NAMALWA (cell line): ENCODE data around the gene SWI5.

ENCODE experiments used
- DNase-seq: peaks from one replicate; pipeline ENCODE4 v3.0.0-alpha.2; 2015; ENCODE audit warnings: low spot score

The SWI5 gene

GRCh38 chr9:128252317-128253139 lies 23.5 kb upstream of the SWI5 start:
- DNase-seq = no peak

GRCh38 chr9:128253140-128253990 lies 22.7 kb upstream of the SWI5 start:
- peak; percentile 77 for DNase-seq

- no peak for DNase-seq
Observed at GRCh38 chr9:128253991-128254346, 22.1 kb upstream of the SWI5 start.

GRCh38 chr9:128254362-128254761 lies 21.7 kb upstream of the SWI5 start:
- no peak for DNase-seq

- peak; percentile 63 for DNase-seq
Observed at GRCh38 chr9:128254855-128255759, 21.0 kb upstream of the SWI5 start.

GRCh38 chr9:128257086-128257825 lies 18.8 kb upstream of the SWI5 start:
- no peak for DNase-seq

- DNase-seq = no peak
Observed at GRCh38 chr9:128257907-128258306, 18.2 kb upstream of the SWI5 start.

- DNase-seq = no peak
Observed at GRCh38 chr9:128258326-128258725, 17.8 kb upstream of the SWI5 start.

- DNase-seq = no peak
Observed at GRCh38 chr9:128259156-128259555, 16.9 kb upstream of the SWI5 start.

GRCh38 chr9:128260340-128260739 lies 15.7 kb upstream of the SWI5 start:
- DNase-seq = no peak

GRCh38 chr9:128262687-128263086 lies 13.4 kb upstream of the SWI5 start:
- DNase-seq = no peak

- DNase-seq = no peak
Observed at GRCh38 chr9:128265348-128265847, 10.7 kb upstream of the SWI5 start.

- DNase-seq = no peak
Observed at GRCh38 chr9:128266868-128267590, 9.0 kb upstream of the SWI5 start.

GRCh38 chr9:128271112-128271511 lies 5.0 kb upstream of the SWI5 start:
- no peak for DNase-seq

GRCh38 chr9:128271512-128271911 lies 4.6 kb upstream of the SWI5 start:
- no peak for DNase-seq

GRCh38 chr9:128274245-128274644 lies 1.8 kb upstream of the SWI5 start:
- DNase-seq = no peak

GRCh38 chr9:128275198-128276007 lies 673 bp upstream of the SWI5 start, which contains the start of gene GOLGA2:
Gene GOLGA2 (minus strand): TSS chr9:128276007. CDS start chr9:128275976, 31 bp downstream.
- peak; percentile 48 for DNase-seq

- no peak for DNase-seq
Observed at GRCh38 chr9:128276574-128277270, 646 bp downstream of the SWI5 start.
